PC-3 (cell line): ENCODE results near the gene GXYLT1.

ENCODE experiments used
- CTCF ChIP-seq: fragments of 300-600 bp; sonication (generic); conservative IDR thresholded peaks from 2 replicates; pipeline ENCODE4 v1.5.1; 2017; ENCODE audit warnings: antibody characterized with exemption, low read depth, mild to moderate bottlenecking, low read length
- EZH2 ChIP-seq: fragments of 300-600 bp; sonication (generic); IDR thresholded peaks from one replicate; pipeline ENCODE4 v1.6.1; 2017; ENCODE audit warnings: antibody characterized with exemption, mild to moderate bottlenecking, low read length; ENCODE audit not compliant: unreplicated experiment
- EZH2phosphoT487 ChIP-seq: fragments of 300-600 bp; sonication (generic); IDR thresholded peaks from 2 replicates; pipeline ENCODE4 v1.6.1; 2018; ENCODE audit warnings: mild to moderate bottlenecking, antibody characterized with exemption, low read length, borderline replicate concordance

- TF ChIP-seq CTCF (no peak), EZH2 (no peak), EZH2phosphoT487 (no peak)
These were observed 105.1 kb downstream of the GXYLT1 start for GRCh38 chr12:42039577-42039976.
